IMR-90 (cell line): ENCODE results near the gene CTSS. TPM values are rescaled to one million over a fixed set of nuclear protein-coding genes. Genes with fewer than 3 reads are reported as not detected.
A peak's percentile ranks its signal among the peaks of the same experiment; 100 is the strongest.

Experiments used
- ATAC-seq: fragments of 200-7000 bp; cut with Tn5 transposase; 2 replicates; pipeline ENCODE4 v1.9.1; 2020; ENCODE audit warnings: low read depth, mild to moderate bottlenecking, moderate library complexity
- BruUV-seq: library from RNA; stranded (reverse); fragments of 400-500 nt; replicated peaks from 2 replicates; lab custom pipeline; 2021; lab: Mats Ljungman, UMichigan
- CTCF ChIA-PET: fragments of 300-600 bp; formaldehyde crosslinking; extraction: SDS; loops from one replicate; lab custom pipeline; 2021; ENCODE audit warnings: antibody characterized with exemption; lab: Yijun Ruan, JAX
- POLR2A ChIA-PET: fragments of 300-600 bp; sonication (Branson Sonifier 250); formaldehyde crosslinking; loops from one replicate; lab custom pipeline; 2022; ENCODE audit warnings: antibody characterized with exemption; ENCODE audit not compliant: unreplicated experiment; lab: Charles Lee
- DNase-seq: peaks from one replicate; pipeline ENCODE4 v3.0.0; 2013
- H2AFZ ChIP-seq: replicated peaks from 2 replicates; pipeline ENCODE3; 2013; ENCODE audit warnings: low read length, mild to moderate bottlenecking; ENCODE audit not compliant: poor library complexity
- H2AK5ac ChIP-seq: 2 replicates; pipeline ENCODE4 v1.6.1; 2013; ENCODE audit warnings: low read depth, low read length, inconsistent platforms
- H2AK9ac ChIP-seq: replicated peaks from 2 replicates; pipeline ENCODE3; 2013; ENCODE audit warnings: mild to moderate bottlenecking, low read depth, low read length, moderate library complexity; ENCODE audit not compliant: poor library complexity
- H2BK120ac ChIP-seq: 2 replicates; pipeline ENCODE4 v1.6.1; 2013; ENCODE audit warnings: low read depth, low read length, inconsistent platforms
- H2BK15ac ChIP-seq: 3 replicates; pipeline ENCODE4 v1.6.1; 2013; ENCODE audit warnings: low read depth, low read length, inconsistent platforms
- H2BK20ac ChIP-seq: 2 replicates; pipeline ENCODE4 v1.6.1; 2013; ENCODE audit warnings: low read depth, mild to moderate bottlenecking, inconsistent platforms, low read length, moderate library complexity
- H2BK5ac ChIP-seq: 2 replicates; pipeline ENCODE4 v1.6.1; 2013; ENCODE audit warnings: mild to moderate bottlenecking, low read depth, low read length, inconsistent platforms; ENCODE audit not compliant: poor library complexity, severe bottlenecking
- H3K14ac ChIP-seq: replicated peaks from 2 replicates; pipeline ENCODE4 v1.6.1; 2013; ENCODE audit warnings: low read depth, low read length, inconsistent platforms
- H3K18ac ChIP-seq: 2 replicates; pipeline ENCODE4 v1.6.1; 2013; ENCODE audit warnings: low read depth, low read length, control low read depth
- H3K23ac ChIP-seq: 2 replicates; pipeline ENCODE4 v1.6.1; 2013; ENCODE audit warnings: low read depth, low read length, inconsistent platforms
- H3K27ac ChIP-seq: 2 replicates; pipeline ENCODE4 v1.5.1; 2013; ENCODE audit warnings: mild to moderate bottlenecking, control low read depth, low read length; ENCODE audit not compliant: insufficient read depth
- H3K27me3 ChIP-seq: 2 replicates; pipeline ENCODE4 v1.6.1; 2013; ENCODE audit warnings: low read length; ENCODE audit not compliant: control insufficient read depth, insufficient read depth
- H3K36me3 ChIP-seq: 2 replicates; pipeline ENCODE4 v1.6.1; 2013; ENCODE audit warnings: low read length, mixed read lengths; ENCODE audit not compliant: control insufficient read depth, insufficient read depth
- H3K4ac ChIP-seq: 2 replicates; pipeline ENCODE4 v1.6.1; 2013; ENCODE audit warnings: low read depth, low read length, inconsistent platforms
- H3K4me1 ChIP-seq: 2 replicates; pipeline ENCODE4 v1.6.1; 2013; ENCODE audit warnings: low read length, mixed read lengths; ENCODE audit not compliant: control insufficient read depth, insufficient read depth
- H3K4me2 ChIP-seq: 2 replicates; pipeline ENCODE4 v1.6.1; 2013; ENCODE audit warnings: low read depth, mild to moderate bottlenecking, control low read depth, low read length, moderate library complexity
- H3K4me3 ChIP-seq: 2 replicates; pipeline ENCODE4 v1.5.1; 2013; ENCODE audit warnings: low read depth, mild to moderate bottlenecking, control low read depth, low read length, moderate library complexity; ENCODE audit not compliant: insufficient read depth
- H3K56ac ChIP-seq: 2 replicates; pipeline ENCODE4 v1.6.1; 2013; ENCODE audit warnings: low read length, inconsistent platforms; ENCODE audit not compliant: insufficient read depth; ENCODE audit errors: extremely low read depth
- H3K79me1 ChIP-seq, 2 experiments: 2 replicates each; pipeline ENCODE4 v1.6.1; 2013; ENCODE audit warnings: low read length in 2 of 2, inconsistent platforms in 1 of 2, low read depth in 1 of 2
- H3K9ac ChIP-seq: 2 replicates; pipeline ENCODE4 v1.6.1; 2013; ENCODE audit warnings: low read depth, low read length, control low read depth
- H3K9me1 ChIP-seq: 2 replicates; pipeline ENCODE4 v1.6.1; 2013; ENCODE audit warnings: low read length, inconsistent platforms; ENCODE audit not compliant: insufficient read depth
- H3K9me3 ChIP-seq: 2 replicates; pipeline ENCODE4 v1.6.1; 2013; ENCODE audit warnings: low read length; ENCODE audit not compliant: control insufficient read depth, insufficient read depth
- H4K20me1 ChIP-seq: 2 replicates; pipeline ENCODE4 v1.6.1; 2013; ENCODE audit warnings: low read length, inconsistent platforms; ENCODE audit not compliant: insufficient read depth
- H4K5ac ChIP-seq: 2 replicates; pipeline ENCODE4 v1.6.1; 2013; ENCODE audit warnings: mild to moderate bottlenecking, low read depth, low read length, control low read depth
- H4K8ac ChIP-seq, 2 experiments: 2 replicates each; pipeline ENCODE4 v1.6.1; 2013; ENCODE audit warnings: low read depth in 2 of 2, low read length in 2 of 2, control low read depth in 1 of 2, inconsistent platforms in 1 of 2
- H4K91ac ChIP-seq: 2 replicates; pipeline ENCODE4 v1.6.1; 2013; ENCODE audit warnings: low read depth, low read length, inconsistent platforms; ENCODE audit not compliant: insufficient read depth
- BHLHE40 ChIP-seq: fragments of 150-350 bp; IDR thresholded peaks from 2 replicates; pipeline ENCODE4 v1.6.1; 2016; ENCODE audit warnings: mild to moderate bottlenecking, low read depth, low read length
- CEBPB ChIP-seq: IDR thresholded peaks from 2 replicates; pipeline ENCODE4 v1.6.1; 2012; ENCODE audit warnings: low read depth, low read length, improper control_type of control experiment
- CHD1 ChIP-seq: IDR thresholded peaks from 2 replicates; pipeline ENCODE4 v1.6.1; 2012; ENCODE audit warnings: low read depth, low read length, improper control_type of control experiment
- FOS ChIP-seq: fragments of 150-350 bp; IDR thresholded peaks from 2 replicates; pipeline ENCODE4 v1.6.1; 2016; ENCODE audit warnings: low read depth, low read length
- MAFK ChIP-seq: IDR thresholded peaks from 2 replicates; pipeline ENCODE4 v1.6.1; 2012; ENCODE audit warnings: low read depth, low read length, improper control_type of control experiment
- MAZ ChIP-seq: IDR thresholded peaks from 2 replicates; pipeline ENCODE4 v1.6.1; 2012; ENCODE audit warnings: low read depth, mild to moderate bottlenecking, low read length, improper control_type of control experiment, moderate library complexity, borderline replicate concordance
- NFE2L2 ChIP-seq: fragments of 150-350 bp; IDR thresholded peaks from 2 replicates; pipeline ENCODE4 v1.6.1; 2016; ENCODE audit warnings: low read depth, mild to moderate bottlenecking, low read length
- POLR2A ChIP-seq: IDR thresholded peaks from 2 replicates; pipeline ENCODE4 v1.6.1; 2012; ENCODE audit warnings: mild to moderate bottlenecking, low read depth, low read length
- RAD21 ChIP-seq: IDR thresholded peaks from 2 replicates; pipeline ENCODE4 v1.6.1; 2012; ENCODE audit warnings: low read length, improper control_type of control experiment
- SMC3 ChIP-seq: fragments of 150-350 bp; IDR thresholded peaks from 2 replicates; pipeline ENCODE4 v1.6.1; 2016; ENCODE audit warnings: low read depth, mild to moderate bottlenecking, antibody characterized with exemption, low read length, moderate library complexity
- WGBS, 2 experiments: methylation state at CpG; one replicate each; pipeline versions ENCODE4 v1.1.5 to v1.1.7; 2013; ENCODE audit warnings: missing lambda C conversion rate in 2 of 2; ENCODE audit not compliant: insufficient read length in 1 of 2; ENCODE audit errors: extremely low coverage in 2 of 2; 5-methylcytosine and 5-hydroxymethylcytosine counted together
- dilution Hi-C: fragments of 300-500 bp; cut with HindIII; formaldehyde crosslinking; loops from one replicate; pipeline ENCODE4 v1.14.3; 2018; ENCODE audit warnings: low sequenced_read_pairs; ENCODE audit not compliant: unreplicated experiment
- in situ Hi-C: fragments of 300-500 bp; cut with MboI; formaldehyde crosslinking; loops from 3 replicates; pipeline ENCODE4 v1.14.3; 2019; ENCODE audit warnings: low sequenced_read_pairs, inconsistent platforms, mixed read lengths
- intact Hi-C: fragments of 100-400 bp; cut with micrococcal nuclease; formaldehyde crosslinking; loops from 2 replicates; pipeline ENCODE4 v1.10.0; 2022
- polyA plus RNA-seq, 3 experiments: library from polyadenylated mRNA; depleted of rRNA; stranded (reverse); fragments of >200 nt; gene quantifications; 2 replicates each; pipeline ENCODE4 v1.2.3, GENCODE V29; 2012; ENCODE audit warnings: low replicate concordance in 1 of 3
- total RNA-seq: library from RNA; depleted of rRNA; stranded (reverse); fragments of >200 nt; gene quantifications from 2 replicates; pipeline ENCODE4 v1.2.3, GENCODE V29; 2012
- TF ChIP-seq, protein P1 (sequence below): fragments of 150-350 bp; IDR thresholded peaks from 2 replicates; pipeline ENCODE4 v1.6.1; 2016; ENCODE audit warnings: low read depth, mild to moderate bottlenecking, low read length, moderate library complexity, borderline replicate concordance
- TF ChIP-seq, protein P2 (sequence below): conservative IDR thresholded peaks from 2 replicates; pipeline ENCODE4 v1.5.1; 2012; ENCODE audit warnings: mild to moderate bottlenecking, low read depth, low read length, improper control_type of control experiment

Gene CTSS
- total and polyA plus RNA-seq, 2 of the 4 experiments (the other 2 are of a cell fraction), result 0.18 to 0.48 TPM

DNA sequence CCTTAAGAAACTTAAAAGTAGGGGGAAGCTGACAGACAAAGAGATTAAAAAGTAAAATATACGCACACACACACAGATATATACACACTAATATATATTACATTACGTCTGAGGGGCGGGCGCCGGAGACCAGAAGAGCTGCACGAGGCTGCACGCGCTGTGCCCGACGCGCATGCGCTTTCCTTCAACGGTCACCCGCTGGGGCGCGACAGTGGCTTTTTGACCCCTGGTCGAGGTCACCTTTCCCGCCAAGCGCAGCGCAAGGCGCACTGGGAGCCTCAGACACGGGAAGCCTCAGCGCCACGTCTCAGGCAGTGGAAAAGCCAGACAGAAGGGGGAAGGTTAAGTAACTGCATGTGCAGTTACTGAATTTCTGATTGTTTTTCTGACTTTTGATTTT is 44.9 kb downstream of the CTSS start, which contains the start of gene HORMAD1:
Gene HORMAD1, minus strand, starts transcription at position 193 of the 400 bp plus-strand sequence. CDS start 1,390 bp downstream, outside the sequence.
- Histone ChIP-seq H3K4me3 (no peak within 1 kb of the TSS), H3K18ac (no peak within 1 kb of the TSS), H2AK9ac (no peak within 1 kb of the TSS), H2BK120ac (no peak within 1 kb of the TSS), H3K4me1 (no peaks in the 10 kb centered on the region), H4K8ac (no peak within 1 kb of the TSS), H2AFZ (peak within 1 kb of the TSS; percentile 70), H3K36me3 (no peaks in the 10 kb centered on the region), H4K20me1 (no peaks in the 10 kb centered on the region), H2BK15ac (no peak within 1 kb of the TSS), H3K23ac (no peak within 1 kb of the TSS), H3K79me1 (no peaks in the 10 kb centered on the region), H4K5ac (no peak within 1 kb of the TSS), H3K56ac (no peak within 1 kb of the TSS), H3K9me3 (no peaks in the 10 kb centered on the region), H3K4ac (no peak within 1 kb of the TSS), H3K14ac (no peak within 1 kb of the TSS), H2AK5ac (no peak within 1 kb of the TSS), H4K91ac (no peak within 1 kb of the TSS), H3K9me1 (no peaks in the 10 kb centered on the region), H2BK20ac (no peak within 1 kb of the TSS), H3K27ac (no peak within 1 kb of the TSS), H3K4me2 (no peak within 1 kb of the TSS), H3K27me3 (no peaks in the 10 kb centered on the region), H3K9ac (no peak within 1 kb of the TSS), H2BK5ac (no peak within 1 kb of the TSS)
- intact Hi-C loops (no loop called here), dilution Hi-C loops (no loop called here), in situ Hi-C loops (no loop called here)
- 91% methylated on average over 16 of the region's 24 CpGs; no CpG with 5 or more reads in 1 of the 2 experiments for WGBS, 2 experiments
- DNase-seq, result no peak
- TF ChIP-seq MAFK (no peak), BHLHE40 (no peak), POLR2A (no peak), MAZ (no peak), NFE2L2 (no peak), SMC3 (no peak), CEBPB (no peak), CHD1 (no peak), FOS (no peak), RAD21 (no peak)
- TF ChIP-seq, protein P1, sequence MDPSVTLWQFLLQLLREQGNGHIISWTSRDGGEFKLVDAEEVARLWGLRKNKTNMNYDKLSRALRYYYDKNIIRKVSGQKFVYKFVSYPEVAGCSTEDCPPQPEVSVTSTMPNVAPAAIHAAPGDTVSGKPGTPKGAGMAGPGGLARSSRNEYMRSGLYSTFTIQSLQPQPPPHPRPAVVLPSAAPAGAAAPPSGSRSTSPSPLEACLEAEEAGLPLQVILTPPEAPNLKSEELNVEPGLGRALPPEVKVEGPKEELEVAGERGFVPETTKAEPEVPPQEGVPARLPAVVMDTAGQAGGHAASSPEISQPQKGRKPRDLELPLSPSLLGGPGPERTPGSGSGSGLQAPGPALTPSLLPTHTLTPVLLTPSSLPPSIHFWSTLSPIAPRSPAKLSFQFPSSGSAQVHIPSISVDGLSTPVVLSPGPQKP, result no peak
- TF ChIP-seq, protein P2, sequence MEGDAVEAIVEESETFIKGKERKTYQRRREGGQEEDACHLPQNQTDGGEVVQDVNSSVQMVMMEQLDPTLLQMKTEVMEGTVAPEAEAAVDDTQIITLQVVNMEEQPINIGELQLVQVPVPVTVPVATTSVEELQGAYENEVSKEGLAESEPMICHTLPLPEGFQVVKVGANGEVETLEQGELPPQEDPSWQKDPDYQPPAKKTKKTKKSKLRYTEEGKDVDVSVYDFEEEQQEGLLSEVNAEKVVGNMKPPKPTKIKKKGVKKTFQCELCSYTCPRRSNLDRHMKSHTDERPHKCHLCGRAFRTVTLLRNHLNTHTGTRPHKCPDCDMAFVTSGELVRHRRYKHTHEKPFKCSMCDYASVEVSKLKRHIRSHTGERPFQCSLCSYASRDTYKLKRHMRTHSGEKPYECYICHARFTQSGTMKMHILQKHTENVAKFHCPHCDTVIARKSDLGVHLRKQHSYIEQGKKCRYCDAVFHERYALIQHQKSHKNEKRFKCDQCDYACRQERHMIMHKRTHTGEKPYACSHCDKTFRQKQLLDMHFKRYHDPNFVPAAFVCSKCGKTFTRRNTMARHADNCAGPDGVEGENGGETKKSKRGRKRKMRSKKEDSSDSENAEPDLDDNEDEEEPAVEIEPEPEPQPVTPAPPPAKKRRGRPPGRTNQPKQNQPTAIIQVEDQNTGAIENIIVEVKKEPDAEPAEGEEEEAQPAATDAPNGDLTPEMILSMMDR, result no peak
- no peak for ATAC-seq
- no TSS peak for BruUV-seq
- POLR2A ChIA-PET, result no interaction called here
- CTCF ChIA-PET, result no interaction called here
